ENCODE measurements around the gene SAFB.

The SAFB gene

GRCh38 chr19:5579697-5580096, 43.2 kb upstream of the SAFB start:
- Histone ChIP-seq H2AFZ (no peak overlapping the region), H3K27ac (no peak overlapping the region), H3K4me1 (peaks cover 3% of the 10 kb centered on the region), H3K79me2 (no peaks in the 10 kb centered on the region), H3K4me3 (ENCODE audit: low read depth, low read length) (no peak overlapping the region), H3K27me3 (ENCODE audit: control insufficient read depth, insufficient read depth, low read length) (no peaks in the 10 kb centered on the region), H3K9me3 (ENCODE audit: control insufficient read depth, low read length) (no peaks in the 10 kb centered on the region), H3K36me3 (ENCODE audit: control insufficient read depth, insufficient read depth, low read length) (no peaks in the 10 kb centered on the region), H3K4me2 (ENCODE audit: low read length) (no peak overlapping the region), H3K9ac (no peak overlapping the region)
- TF ChIP-seq CTCF (IDR thresholded peaks at IDR 0.05) = no peak

- Histone ChIP-seq H2AFZ (no peak overlapping the region), H3K9me3 (ENCODE audit: control insufficient read depth, low read length) (no peaks in the 10 kb centered on the region), H3K27me3 (ENCODE audit: control insufficient read depth, insufficient read depth, low read length) (no peaks in the 10 kb centered on the region), H3K36me3 (ENCODE audit: control insufficient read depth, insufficient read depth, low read length) (no peaks in the 10 kb centered on the region), H3K9ac (no peak overlapping the region), H3K79me2 (no peaks in the 10 kb centered on the region), H3K4me1 (peaks cover 3% of the 10 kb centered on the region), H3K27ac (no peak overlapping the region), H3K4me2 (ENCODE audit: low read length) (no peak overlapping the region), H3K4me3 (ENCODE audit: low read depth, low read length) (no peak overlapping the region)
- no peak for TF ChIP-seq CTCF (IDR thresholded peaks at IDR 0.05)
Measured at GRCh38 chr19:5580161-5580571, 42.7 kb upstream of the SAFB start.

- Histone ChIP-seq H2AFZ (no peak overlapping the region), H3K4me3 (ENCODE audit: low read depth, low read length) (no peak overlapping the region), H3K79me2 (peaks cover 4% of the 10 kb centered on the region)
Measured at GRCh38 chr19:5585461-5586299, 37.2 kb upstream of the SAFB start.

GRCh38 chr19:5586300-5587070, 36.4 kb upstream of the SAFB start:
- Histone ChIP-seq H3K9ac (no peak overlapping the region), H2AFZ (no peak overlapping the region), H3K4me3 (ENCODE audit: low read depth, low read length) (no peak overlapping the region), H3K36me3 (ENCODE audit: control insufficient read depth, insufficient read depth, low read length) (no peaks in the 10 kb centered on the region), H3K27me3 (ENCODE audit: control insufficient read depth, insufficient read depth, low read length) (no peaks in the 10 kb centered on the region), H3K79me2 (peaks cover 4% of the 10 kb centered on the region), H3K4me2 (ENCODE audit: low read length) (no peak overlapping the region), H3K9me3 (ENCODE audit: control insufficient read depth, low read length) (no peaks in the 10 kb centered on the region), H3K27ac (no peak overlapping the region), H3K4me1 (peaks cover 5% of the 10 kb centered on the region)
- TF ChIP-seq CTCF (IDR thresholded peaks at IDR 0.05) = no peak

More at GRCh38 chr19:5585461-5586299, 37.2 kb upstream of the SAFB start:
- Histone ChIP-seq H3K9me3 (ENCODE audit: control insufficient read depth, low read length) (no peaks in the 10 kb centered on the region), H3K27me3 (ENCODE audit: control insufficient read depth, insufficient read depth, low read length) (no peaks in the 10 kb centered on the region), H3K36me3 (ENCODE audit: control insufficient read depth, insufficient read depth, low read length) (no peaks in the 10 kb centered on the region), H3K4me1 (peaks cover 5% of the 10 kb centered on the region), H3K27ac (no peak overlapping the region), H3K9ac (no peak overlapping the region), H3K4me2 (ENCODE audit: low read length) (no peak overlapping the region)
- TF ChIP-seq CTCF (IDR thresholded peaks at IDR 0.05) = no peak
